Measurements from ENCODE around the gene AVEN.

Gene AVEN

GRCh38 chr15:33985751-33986150 is 53.3 kb downstream of the AVEN start:
- no peak for DNase-seq
- H3K27me3 Mint-ChIP-seq: no peaks in the 10 kb centered on the region
- CTCF ChIA-PET: no interaction called here
- no peaks in the 10 kb centered on the region for H3K4me1 Mint-ChIP-seq
- H3K4me3 Mint-ChIP-seq: no peak overlapping the region
- no peaks in the 10 kb centered on the region for H3K36me3 Mint-ChIP-seq
- no peak overlapping the region for H3K27ac Mint-ChIP-seq
- H3K9me3 Mint-ChIP-seq: no peaks in the 10 kb centered on the region

GRCh38 chr15:33985287-33985686 is 53.7 kb downstream of the AVEN start:
- Mint-ChIP-seq H3K27ac (no peak overlapping the region), H3K4me1 (no peaks in the 10 kb centered on the region), H3K27me3 (no peaks in the 10 kb centered on the region), H3K4me3 (no peak overlapping the region), H3K9me3 (no peaks in the 10 kb centered on the region), H3K36me3 (no peaks in the 10 kb centered on the region)
- CTCF ChIA-PET: no interaction called here
- DNase-seq: no peak

GRCh38 chr15:33982516-33982915 is 56.5 kb downstream of the AVEN start:
- DNase-seq: no peak
- H3K27me3 Mint-ChIP-seq: no peaks in the 10 kb centered on the region
- no peaks in the 10 kb centered on the region for H3K4me1 Mint-ChIP-seq
- H3K36me3 Mint-ChIP-seq: no peaks in the 10 kb centered on the region
- no peak overlapping the region for H3K4me3 Mint-ChIP-seq
- H3K27ac Mint-ChIP-seq: no peak overlapping the region
- CTCF ChIA-PET: no interaction called here
- H3K9me3 Mint-ChIP-seq: no peaks in the 10 kb centered on the region

GRCh38 chr15:33980159-33980558 is 58.8 kb downstream of the AVEN start:
- Mint-ChIP-seq H3K27me3 (no peaks in the 10 kb centered on the region), H3K36me3 (no peaks in the 10 kb centered on the region), H3K4me3 (no peak overlapping the region), H3K27ac (no peak overlapping the region), H3K9me3 (no peaks in the 10 kb centered on the region), H3K4me1 (no peaks in the 10 kb centered on the region)
- CTCF ChIA-PET: no interaction called here
- no peak for DNase-seq

GRCh38 chr15:33975022-33975565 is 63.9 kb downstream of the AVEN start:
- Mint-ChIP-seq H3K27ac (no peak overlapping the region), H3K27me3 (no peaks in the 10 kb centered on the region), H3K4me3 (no peak overlapping the region), H3K4me1 (no peaks in the 10 kb centered on the region), H3K9me3 (no peaks in the 10 kb centered on the region), H3K36me3 (no peaks in the 10 kb centered on the region)
- DNase-seq: no peak
- CTCF ChIA-PET: no interaction called here

- H3K27ac Mint-ChIP-seq: no peak overlapping the region
These were observed 67.2 kb downstream of the AVEN start for GRCh38 chr15:33971811-33972210.

GRCh38 chr15:33968821-33969220 is 70.2 kb downstream of the AVEN start:
- Mint-ChIP-seq H3K27me3 (no peaks in the 10 kb centered on the region), H3K9me3 (no peaks in the 10 kb centered on the region), H3K4me3 (no peak overlapping the region), H3K36me3 (no peaks in the 10 kb centered on the region), H3K4me1 (no peaks in the 10 kb centered on the region), H3K27ac (no peak overlapping the region)
- DNase-seq: no peak
- CTCF ChIA-PET: interaction anchor here (1.7 kb wide), 1 partner anchor 231 kb away, joined by 4 read pairs; no protein-coding TSS in a partner anchor

More at GRCh38 chr15:33971811-33972210, 67.2 kb downstream of the AVEN start:
- CTCF ChIA-PET: no interaction called here
- no peaks in the 10 kb centered on the region for H3K27me3 Mint-ChIP-seq
- no peak overlapping the region for H3K4me3 Mint-ChIP-seq
- no peaks in the 10 kb centered on the region for H3K36me3 Mint-ChIP-seq
- no peak for DNase-seq
- H3K9me3 Mint-ChIP-seq: no peaks in the 10 kb centered on the region
- no peaks in the 10 kb centered on the region for H3K4me1 Mint-ChIP-seq

GRCh38 chr15:33968224-33968623 is 70.8 kb downstream of the AVEN start, which contains the start of gene CHRM5:
Gene CHRM5, plus strand, starts transcription at chr15:33968497. Its CDS starts 94,221 bp downstream, at chr15:34062718.
- no peaks in the 10 kb centered on the region for H3K4me1 Mint-ChIP-seq
- no peaks in the 10 kb centered on the region for H3K9me3 Mint-ChIP-seq
- no peaks in the 10 kb centered on the region for H3K36me3 Mint-ChIP-seq
- CTCF ChIA-PET: interaction anchor here (1.7 kb wide), 1 partner anchor 230 kb away, joined by 4 read pairs; no protein-coding TSS in a partner anchor
- DNase-seq: no peak
- no peak within 1 kb of the TSS for H3K4me3 Mint-ChIP-seq
- H3K27me3 Mint-ChIP-seq: no peaks in the 10 kb centered on the region
- no peak within 1 kb of the TSS for H3K27ac Mint-ChIP-seq

GRCh38 chr15:33964665-33965040 is 74.4 kb downstream of the AVEN start:
- H3K27me3 Mint-ChIP-seq: no peaks in the 10 kb centered on the region
- H3K36me3 Mint-ChIP-seq: no peaks in the 10 kb centered on the region
- DNase-seq: no peak
- H3K9me3 Mint-ChIP-seq: no peaks in the 10 kb centered on the region
- CTCF ChIA-PET: interaction anchor here (1.4 to 2.7 kb wide), 3 partner anchors 13 to 229 kb away, joined by 3 to 9 read pairs (median 5); no protein-coding TSS in a partner anchor
- H3K27ac Mint-ChIP-seq: no peak overlapping the region
- no peak overlapping the region for H3K4me3 Mint-ChIP-seq
- H3K4me1 Mint-ChIP-seq: no peaks in the 10 kb centered on the region

- CTCF ChIA-PET: interaction anchor here (1.3 to 2.7 kb wide), 4 partner anchors 9 to 229 kb away, joined by 3 to 9 read pairs (median 4); no protein-coding TSS in a partner anchor
- Mint-ChIP-seq H3K4me1 (no peaks in the 10 kb centered on the region), H3K27me3 (no peaks in the 10 kb centered on the region), H3K36me3 (no peaks in the 10 kb centered on the region), H3K4me3 (no peak overlapping the region), H3K9me3 (no peaks in the 10 kb centered on the region), H3K27ac (no peak overlapping the region)
- no peak for DNase-seq
These were observed 75.0 kb downstream of the AVEN start for GRCh38 chr15:33963831-33964664.

- Mint-ChIP-seq H3K4me1 (no peaks in the 10 kb centered on the region), H3K4me3 (no peak overlapping the region), H3K36me3 (no peaks in the 10 kb centered on the region), H3K27me3 (no peaks in the 10 kb centered on the region), H3K9me3 (no peaks in the 10 kb centered on the region), H3K27ac (no peak overlapping the region)
- no peak for DNase-seq
- CTCF ChIA-PET: interaction anchor here (1.5 kb wide), 1 partner anchor 225 kb away, joined by 3 read pairs; no protein-coding TSS in a partner anchor
These were observed 78.5 kb downstream of the AVEN start for GRCh38 chr15:33960549-33960935.

- Mint-ChIP-seq H3K9me3 (no peaks in the 10 kb centered on the region), H3K27ac (no peak overlapping the region), H3K27me3 (no peaks in the 10 kb centered on the region), H3K4me3 (no peak overlapping the region), H3K36me3 (no peaks in the 10 kb centered on the region), H3K4me1 (no peaks in the 10 kb centered on the region)
- CTCF ChIA-PET: interaction anchor here (1.5 kb wide), 1 partner anchor 225 kb away, joined by 3 read pairs; no protein-coding TSS in a partner anchor
- DNase-seq: no peak
These were observed 79.0 kb downstream of the AVEN start for GRCh38 chr15:33959844-33960548.

- H3K27ac Mint-ChIP-seq: no peak overlapping the region
- H3K9me3 Mint-ChIP-seq: no peaks in the 10 kb centered on the region
- no peaks in the 10 kb centered on the region for H3K27me3 Mint-ChIP-seq
- no peaks in the 10 kb centered on the region for H3K4me1 Mint-ChIP-seq
- CTCF ChIA-PET: no interaction called here
- DNase-seq: no peak
- no peaks in the 10 kb centered on the region for H3K36me3 Mint-ChIP-seq
- H3K4me3 Mint-ChIP-seq: no peak overlapping the region
These were observed 82.6 kb downstream of the AVEN start for GRCh38 chr15:33956397-33956796.

- H3K27ac Mint-ChIP-seq: no peak overlapping the region
- H3K36me3 Mint-ChIP-seq: no peaks in the 10 kb centered on the region
- H3K4me3 Mint-ChIP-seq: no peak overlapping the region
- no peaks in the 10 kb centered on the region for H3K4me1 Mint-ChIP-seq
- CTCF ChIA-PET: no interaction called here
- no peaks in the 10 kb centered on the region for H3K9me3 Mint-ChIP-seq
- DNase-seq: no peak
- H3K27me3 Mint-ChIP-seq: no peaks in the 10 kb centered on the region
These were observed 83.1 kb downstream of the AVEN start for GRCh38 chr15:33955945-33956344.
